COLO668 (cell line): ENCODE measurements around the gene IKZF1.

ENCODE experiments used
- DNase-seq: peaks from one replicate; lab custom pipeline; 2025; ENCODE audit not compliant: unreplicated experiment; lab: John Stamatoyannopoulos, UW

IKZF1 gene

DNA sequence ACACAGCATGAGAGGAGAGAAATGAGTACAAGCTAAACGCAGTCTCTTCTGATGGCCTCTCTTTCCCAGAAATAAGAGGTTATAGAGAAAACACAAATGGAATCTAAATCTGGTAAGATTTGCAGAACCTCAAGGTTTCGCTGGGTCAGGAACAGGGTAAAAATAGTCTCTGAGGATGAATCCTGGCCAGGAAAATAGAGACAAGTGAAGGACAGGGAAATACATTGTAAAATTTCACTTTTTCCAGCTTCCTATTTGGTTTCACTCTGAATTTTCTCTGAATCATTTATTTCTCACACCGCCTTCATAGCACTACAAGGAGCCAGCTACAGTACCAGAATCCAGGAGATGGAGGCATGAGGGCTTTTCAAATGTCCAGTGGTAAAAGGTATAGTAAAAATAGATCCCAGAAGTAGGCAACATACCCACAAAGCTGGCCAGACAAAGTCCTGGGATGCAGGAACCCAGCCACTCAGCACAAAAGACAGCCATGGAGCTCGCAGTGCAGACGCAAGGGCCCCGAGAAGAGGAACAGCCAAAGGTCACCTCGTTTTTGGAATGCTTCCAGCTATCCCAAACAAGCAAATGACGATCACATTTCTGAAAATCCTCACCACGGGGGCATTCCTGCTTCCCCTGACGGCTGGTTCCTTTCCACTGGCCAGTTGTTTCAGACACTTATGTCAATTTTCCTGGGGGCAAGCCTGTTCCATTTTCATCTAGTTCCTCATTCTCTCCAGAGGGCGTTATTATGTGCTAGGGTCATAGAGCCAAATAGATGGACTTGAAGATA lies 21.5 kb upstream of the IKZF1 start:
- DNase-seq = no peak

DNA sequence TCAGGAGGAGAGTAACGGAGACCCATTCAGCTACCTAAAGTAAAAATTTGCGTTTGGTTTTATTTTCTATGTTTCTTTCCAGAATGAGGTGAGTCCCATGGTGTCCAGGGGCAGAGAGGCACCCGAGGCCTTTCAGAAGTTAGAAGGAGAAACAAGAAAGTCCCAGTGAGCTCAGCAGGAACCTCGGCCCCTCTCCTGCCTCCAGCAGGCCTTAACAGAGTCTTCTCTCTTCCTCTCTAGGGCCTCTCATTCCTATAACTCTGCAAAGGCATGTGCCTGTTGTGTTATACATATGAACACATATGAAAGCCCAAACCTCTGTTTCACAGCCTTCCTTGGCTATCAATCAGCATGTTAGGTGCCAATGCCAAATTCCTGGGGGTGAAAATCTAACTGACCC lies 20.8 kb upstream of the IKZF1 start:
- DNase-seq = no peak

DNA sequence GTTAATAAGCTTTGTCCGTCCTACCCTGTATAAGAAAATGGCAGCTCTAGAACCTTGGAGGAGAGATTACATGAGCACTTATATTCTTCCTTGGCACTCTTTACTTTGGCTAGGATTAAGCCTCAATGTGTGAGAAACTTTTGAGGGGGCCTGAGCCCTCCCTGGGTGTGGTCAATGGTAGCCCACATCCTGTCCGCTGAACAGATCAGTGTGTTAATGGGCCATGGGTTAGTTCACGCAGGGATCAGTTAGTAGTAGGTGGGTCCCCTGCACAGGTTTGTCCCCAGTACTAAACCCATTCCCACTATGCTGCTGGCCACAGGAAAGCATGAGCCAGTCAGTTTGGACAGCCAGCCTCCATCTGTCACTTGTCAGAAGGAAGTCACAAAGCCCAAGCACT lies 20.2 kb upstream of the IKZF1 start:
- no peak for DNase-seq

DNA sequence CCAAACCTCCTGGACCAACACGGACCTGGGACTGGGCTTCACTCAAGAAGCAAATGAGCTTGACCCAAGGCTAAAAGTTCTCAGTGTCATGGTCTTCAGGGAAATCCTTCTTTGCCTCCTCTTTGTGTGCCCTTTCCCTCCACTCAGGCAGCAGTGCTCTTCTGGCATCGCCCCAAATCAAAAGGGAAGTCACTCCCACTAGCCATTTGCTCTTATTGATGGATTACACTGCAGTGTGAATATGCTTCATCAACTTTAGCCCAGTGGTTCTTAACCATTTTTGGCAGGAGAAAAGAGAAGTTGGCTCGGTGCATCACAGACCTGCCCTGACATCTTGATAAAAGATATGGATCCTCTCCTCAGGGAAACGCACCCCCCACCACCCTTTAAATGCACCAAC lies 19.2 kb upstream of the IKZF1 start:
- DNase-seq = no peak

DNA sequence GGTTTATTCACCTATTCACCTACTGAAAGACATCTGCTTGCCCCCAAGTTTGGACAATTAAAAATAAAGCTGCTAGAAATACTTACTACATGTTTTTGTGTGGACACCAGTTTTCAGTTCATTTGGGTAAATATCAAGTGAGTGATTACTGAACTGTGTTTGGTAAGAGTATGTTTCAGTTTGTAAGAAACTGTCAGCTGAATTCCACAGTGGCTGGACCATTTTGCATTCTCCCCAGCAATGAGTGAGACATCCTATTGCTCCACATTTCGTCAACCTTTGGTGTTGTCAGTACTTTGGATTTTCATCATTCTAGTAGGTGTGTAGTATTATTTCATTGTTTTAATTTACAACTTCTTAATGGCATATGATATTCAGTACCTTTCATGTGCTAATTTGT lies 17.4 kb upstream of the IKZF1 start:
- no peak for DNase-seq

DNA sequence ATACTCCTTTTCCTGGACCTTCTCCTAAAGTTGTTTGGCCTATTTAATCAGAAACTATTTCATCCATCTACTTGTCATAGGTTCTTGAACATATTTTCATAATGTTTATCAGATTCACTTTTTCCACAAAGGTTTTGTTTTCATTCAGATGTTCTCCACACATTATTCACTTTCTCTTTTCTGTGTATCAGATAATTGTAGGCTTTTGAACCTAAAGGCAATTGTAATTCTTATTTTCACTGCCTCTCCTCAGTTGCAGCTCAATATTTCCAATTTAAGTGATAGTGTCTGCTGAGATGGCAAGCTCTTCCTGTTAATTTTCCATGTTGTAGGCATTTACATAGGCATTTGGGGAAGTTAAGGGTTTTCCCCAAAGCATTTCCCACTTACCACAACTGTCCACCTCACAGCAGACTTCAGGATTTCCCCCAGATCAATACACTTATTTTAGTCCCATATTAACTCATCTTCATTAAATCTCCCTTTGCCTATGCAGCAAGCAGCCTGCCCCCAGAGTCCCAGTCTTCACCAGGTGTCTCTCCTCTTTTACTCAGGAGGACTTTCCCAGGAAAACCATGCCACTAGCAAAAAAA lies 12.3 kb upstream of the IKZF1 start:
- no peak for DNase-seq

DNA sequence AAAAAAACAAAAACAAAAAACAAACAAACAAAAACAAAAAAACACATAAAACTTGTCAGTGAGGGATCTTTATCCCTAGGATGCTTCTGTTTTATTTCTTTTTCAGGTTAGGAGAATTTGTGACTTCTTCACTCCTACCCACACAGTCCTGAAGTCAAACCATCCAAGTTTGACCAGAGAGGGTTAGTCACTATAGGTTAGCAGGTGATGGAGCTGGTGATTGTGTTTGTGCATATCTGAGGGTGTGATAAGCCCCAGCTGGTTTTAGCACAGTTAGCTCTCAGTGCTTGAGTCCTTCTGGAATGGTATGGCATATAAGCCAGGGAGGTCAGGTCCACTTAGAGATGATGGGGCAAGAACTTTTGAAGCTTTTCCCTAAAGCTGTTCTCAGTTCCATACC lies 11.8 kb upstream of the IKZF1 start:
- DNase-seq = no peak

DNA sequence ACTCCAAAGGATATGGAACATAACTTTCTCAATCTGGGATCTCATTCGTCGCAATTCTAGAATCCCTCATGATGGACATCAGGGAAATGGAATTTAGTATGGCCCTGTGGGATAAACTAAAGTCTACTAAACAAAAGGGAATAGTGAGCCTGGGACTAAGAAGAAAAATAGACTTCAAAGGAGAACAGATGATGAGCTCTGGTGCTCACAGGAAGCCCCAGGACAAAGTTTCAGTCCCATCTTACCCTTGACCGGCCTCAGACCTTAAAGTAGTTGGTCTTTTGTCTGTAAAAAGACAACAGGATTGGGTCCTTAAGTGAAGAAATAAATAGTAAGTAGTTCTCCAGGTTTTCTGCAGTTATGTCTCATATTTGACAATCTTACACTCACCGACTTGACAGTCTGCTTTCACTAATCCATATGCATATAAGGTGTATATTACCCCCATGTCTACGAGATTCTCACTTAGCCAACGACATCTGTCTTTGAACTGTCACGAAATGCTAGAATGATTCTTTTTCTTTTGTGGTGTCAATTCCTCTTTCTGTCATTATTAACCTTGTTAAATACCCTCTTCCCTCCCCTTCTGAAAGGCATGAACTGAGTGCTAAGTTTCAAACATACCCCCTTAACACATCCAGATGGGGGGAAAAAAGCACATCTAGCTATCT lies 10.9 kb upstream of the IKZF1 start:
- no peak for DNase-seq

DNA sequence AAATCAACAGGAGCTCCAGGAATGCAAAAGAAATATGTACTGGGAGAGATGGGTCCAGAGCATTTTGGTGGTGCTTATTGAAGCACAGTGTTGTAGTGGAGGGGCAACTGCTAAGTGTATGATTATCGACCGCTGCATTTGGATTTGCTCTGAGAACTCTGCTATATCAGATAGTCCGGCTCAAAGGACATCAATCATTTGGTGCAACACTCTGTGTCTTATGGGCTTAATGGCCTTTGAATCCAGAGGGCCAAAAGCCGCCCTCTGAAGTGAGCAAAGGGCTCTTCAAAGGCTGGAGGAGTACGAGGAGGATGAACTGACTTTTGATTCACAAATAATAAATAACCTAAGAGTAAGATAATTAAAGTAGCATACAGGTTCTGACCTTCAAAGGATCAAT lies 9.4 kb upstream of the IKZF1 start:
- DNase-seq = no peak

DNA sequence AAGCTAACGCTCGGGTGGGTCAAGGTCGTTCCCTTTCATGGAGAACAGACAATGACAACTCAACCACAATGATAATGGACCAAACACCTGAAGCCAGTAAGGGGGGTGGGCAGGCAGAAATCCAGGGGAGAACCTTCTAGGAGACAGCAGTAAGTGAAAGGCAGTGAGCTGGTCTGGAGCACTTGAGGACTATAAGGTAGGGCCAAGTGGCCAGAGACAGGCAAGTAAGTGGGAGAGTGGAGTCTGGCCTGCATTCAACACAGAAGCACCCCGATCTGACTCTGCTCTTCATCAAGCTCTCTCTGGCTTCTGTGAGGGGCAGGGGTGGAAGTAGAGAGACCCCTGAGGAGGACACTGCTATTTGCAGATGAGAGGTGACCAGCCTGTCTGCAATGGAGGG lies 7.7 kb upstream of the IKZF1 start:
- DNase-seq = no peak

DNA sequence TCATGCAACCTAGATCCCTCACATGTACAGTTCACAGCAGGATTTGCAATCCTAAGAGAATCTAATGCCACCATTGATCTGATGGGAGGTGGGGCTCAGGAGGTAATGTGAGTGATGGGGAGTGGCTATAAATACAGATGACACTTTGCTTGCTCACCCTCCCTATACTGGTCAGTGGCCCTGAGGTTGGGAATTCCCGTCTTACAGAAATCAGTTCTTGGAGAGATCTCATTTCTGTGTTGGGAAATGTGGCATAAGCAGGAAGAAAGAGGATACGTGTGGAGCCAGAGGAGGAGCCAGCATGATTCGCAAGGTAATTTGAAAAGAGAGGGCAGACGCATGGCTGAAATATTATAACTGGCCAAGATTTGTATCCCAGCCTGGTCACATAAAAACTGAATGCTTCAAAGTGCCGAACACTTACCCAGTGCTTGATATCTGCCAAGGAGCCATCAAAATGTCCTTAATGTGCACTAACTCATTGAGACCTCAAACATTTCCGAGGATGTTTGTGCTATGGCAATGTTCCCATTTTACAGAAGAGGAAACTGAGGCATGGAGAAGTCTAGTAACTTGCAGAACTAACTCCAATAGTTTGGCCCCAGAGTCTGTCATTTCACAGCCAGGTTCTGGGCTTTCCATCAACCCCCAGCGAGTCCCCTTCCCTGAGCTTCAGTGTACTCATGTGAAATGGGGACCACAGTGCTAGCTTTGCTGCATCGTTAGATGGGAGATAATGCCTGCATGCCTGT lies 5.5 kb upstream of the IKZF1 start:
- DNase-seq = no peak

DNA sequence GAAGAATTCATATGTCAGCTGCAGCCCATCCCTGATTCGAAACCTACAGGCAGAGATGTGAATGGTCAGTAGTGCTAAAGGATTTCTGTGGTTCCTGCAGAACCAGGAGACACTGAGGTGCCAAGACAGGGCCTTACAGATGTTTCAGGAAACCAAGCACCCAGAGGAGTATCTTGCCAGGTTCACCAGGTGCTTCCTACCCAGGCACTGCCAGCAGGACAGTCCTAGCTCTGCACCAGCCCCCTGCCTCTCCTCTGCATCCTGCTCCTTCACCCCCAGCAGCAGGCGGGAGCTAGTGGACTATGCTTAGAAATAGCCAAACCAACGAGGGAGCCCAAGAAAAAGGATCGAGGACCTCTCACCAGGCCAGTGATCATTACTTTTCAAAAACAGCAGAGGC lies 4.2 kb upstream of the IKZF1 start:
- DNase-seq = no peak

DNA sequence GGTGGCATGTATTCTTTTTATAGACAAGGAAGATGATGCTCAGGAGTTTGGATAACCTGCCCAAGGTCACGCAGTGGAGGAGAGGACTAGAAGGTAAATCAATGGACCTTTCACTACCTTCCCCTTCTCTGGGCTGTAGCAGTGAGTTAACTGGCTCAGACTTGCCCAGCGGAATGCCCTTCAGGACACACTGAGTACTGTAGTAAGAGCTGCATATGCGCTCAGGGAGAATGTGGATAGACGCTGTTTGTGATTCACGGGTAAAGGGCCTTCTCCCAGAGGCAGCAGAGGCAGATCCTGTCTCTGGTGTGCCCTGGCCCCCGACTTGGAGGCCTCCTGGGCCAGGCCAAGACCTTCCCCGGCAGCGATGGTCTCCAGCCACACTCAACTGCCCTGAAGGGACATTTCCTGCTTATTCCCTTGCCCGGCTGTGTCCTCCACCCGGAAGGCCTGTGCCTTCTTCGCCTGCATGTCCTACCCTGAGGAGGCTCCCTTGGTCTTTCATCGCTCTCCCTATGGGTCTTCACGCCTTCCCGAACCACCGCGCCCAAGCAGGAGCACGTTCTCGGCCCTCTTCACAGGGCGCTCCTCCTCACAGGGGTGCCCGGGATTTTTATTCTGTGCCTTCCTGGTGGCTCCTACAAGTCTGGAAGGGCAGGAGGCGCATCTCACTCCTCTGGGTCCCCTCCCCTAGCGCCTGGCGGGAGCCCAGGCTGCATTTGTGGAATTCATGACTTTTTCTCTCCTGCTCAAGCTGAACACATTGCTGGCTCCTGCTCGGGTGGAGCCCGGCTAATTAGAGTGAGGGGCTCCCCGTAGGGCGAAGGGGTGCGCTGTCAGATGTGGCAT lies 1.8 kb upstream of the IKZF1 start:
- DNase-seq = no peak

DNA sequence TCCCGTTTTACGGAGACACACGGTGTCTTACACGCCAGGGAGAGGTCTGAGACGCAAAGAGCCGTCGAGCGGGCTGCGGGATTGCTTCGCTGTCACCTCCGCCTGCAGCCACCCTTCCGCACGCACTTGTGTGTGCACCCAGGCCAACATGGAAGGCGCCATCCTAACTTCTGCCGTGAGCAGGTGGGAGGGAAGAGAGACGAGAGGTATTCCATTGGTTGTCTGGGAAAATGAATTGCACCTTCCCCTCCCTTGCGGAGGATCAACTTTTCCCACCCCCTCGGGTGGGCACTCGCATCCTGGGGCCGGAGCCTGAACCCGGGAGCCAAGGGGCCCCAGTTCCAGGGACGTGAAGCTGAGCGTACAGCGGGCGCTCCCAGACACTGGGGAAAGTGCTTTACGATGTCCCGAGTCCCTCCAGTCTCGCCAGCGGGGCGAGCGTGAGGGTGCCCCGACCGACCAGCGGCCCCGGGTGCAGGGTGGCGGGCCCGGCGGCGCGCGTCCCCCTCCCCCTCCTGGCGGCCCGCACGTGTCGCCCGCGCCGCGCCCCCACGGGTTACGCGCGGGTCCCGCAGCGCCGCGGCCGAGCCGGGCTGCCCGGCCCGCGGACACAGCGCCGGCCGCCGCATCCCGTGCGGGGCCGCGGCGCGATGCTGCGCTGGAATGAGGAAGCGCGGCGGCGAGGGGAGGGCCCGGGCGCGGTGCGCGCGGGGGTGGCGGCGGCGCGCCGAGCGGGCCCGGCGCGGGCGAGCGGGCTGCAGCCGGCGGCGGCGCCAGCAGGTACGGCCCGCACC lies 984 bp upstream of the IKZF1 start:
- DNase-seq = peak; percentile 37

DNA sequence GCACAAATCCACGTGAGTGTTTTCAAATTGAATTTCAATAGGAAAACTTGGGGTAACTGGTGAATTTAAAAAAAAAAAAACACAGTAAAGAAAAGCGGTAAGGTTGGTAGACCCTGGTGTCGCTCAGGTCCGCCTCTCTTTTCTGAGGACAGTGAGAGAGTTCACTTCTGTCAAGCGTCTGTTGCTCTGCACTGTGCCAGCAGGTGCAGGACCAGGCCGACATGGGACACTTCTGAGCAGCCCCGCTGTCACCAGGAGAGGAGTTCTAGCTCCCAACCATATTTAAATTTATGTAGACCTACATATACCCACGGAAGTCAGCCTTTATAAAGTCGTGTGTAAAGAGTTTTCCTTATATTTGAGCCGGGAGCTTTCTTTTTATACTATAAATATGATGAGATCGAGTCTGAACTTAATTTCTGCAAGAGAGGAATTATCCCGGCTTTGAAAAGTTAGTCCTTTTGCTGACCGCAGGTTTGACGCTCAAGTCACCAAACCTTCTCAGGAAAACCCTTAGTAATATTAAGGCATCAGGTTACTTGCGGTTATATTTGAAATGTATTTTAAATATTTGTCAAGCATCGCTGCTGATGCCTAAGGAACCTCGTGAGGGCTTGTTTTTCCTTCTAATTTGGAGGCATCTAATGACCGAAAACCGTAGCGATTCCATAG lies 531 bp downstream of the IKZF1 start:
- DNase-seq = no peak

DNA sequence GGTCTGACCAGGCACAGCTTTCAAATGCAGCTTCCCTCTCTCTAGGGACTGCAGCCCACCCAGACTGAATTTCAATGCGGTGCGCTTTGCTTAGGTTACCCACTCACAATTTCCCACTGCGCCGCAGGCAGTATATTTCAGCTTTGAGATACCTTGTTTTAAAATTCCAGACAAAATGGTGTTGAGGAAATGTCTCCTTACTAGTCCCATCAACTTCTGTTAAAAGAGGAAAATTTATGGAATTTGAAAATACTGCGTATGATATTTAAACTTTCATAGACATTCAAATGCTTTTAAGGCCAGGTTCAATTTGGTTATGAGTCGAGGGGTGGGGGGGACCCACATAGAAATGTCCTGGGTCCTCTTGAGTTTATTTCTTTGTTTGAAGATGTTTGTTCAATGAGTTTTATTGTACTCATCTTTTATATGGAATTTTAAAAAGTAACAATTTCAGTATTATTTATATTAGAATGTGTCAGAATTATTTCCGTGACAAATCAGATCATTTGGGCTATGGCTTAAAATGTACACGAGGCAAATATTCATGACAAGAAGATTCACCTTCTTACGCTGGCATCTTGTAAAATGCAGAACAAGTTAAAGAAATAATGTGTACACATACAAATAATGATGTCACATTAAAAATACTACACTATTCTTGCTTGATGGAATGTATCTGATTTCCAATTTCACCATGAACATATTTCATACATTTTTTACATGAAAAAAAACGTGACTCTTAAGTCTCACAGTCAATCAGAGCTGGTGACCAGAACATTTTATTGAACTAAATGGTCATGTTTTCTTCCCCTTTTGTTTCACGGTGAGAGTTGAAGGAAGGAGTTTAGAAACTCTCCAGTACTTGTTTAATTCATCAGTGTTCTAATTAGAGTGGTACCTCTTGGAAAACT lies 1.3 kb downstream of the IKZF1 start:
- no peak for DNase-seq

DNA sequence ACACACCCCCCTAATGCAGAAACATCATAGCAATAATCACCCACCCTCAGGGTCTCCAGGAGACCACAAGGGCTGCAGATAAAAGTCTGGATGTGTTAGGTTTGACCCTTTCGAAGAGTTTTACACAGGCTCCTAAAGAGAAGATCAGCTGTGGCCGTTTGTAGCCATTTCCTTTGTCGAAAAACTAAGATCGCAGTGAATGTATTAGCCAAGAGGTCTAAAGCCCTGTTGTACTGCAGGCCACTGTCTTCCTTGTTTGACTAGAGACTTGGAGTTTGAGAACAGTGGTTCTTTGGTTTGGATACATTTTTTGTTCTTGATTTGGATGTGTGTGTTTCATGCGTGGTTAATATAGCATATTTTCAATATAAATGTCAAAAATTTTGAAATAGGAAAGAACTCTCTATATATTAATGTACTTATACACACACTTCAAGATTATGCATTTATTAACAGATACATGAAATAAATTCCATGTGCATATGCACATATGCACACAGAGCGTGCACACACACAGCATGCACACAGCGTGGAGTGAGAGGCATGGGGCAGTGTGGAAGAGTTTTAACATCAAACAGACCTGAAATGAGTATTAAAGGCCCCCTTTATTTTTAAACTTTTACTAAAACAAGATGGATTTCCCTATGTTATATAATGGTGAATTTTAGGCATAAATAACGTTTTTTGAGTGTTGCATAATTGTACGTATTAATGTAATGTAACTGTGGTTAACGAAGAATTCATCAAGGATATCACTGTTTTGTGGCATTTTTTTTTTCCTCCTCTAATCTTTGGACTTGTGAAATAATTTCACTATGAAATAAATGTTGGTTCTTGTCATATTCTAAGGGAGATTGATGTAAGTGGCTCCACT lies 2.2 kb downstream of the IKZF1 start:
- no peak for DNase-seq
